Esophagus muscularis mucosa (tissue), 4 donors: ENCODE results near the gene TMEM176A. TPM values are rescaled to one million over a fixed set of nuclear protein-coding genes. Genes with fewer than 3 reads are reported as not detected.

Source experiments
- DNase-seq: peaks from one replicate; pipeline ENCODE4 v3.0.0-alpha.2; 2017; ENCODE audit errors: extremely low spot score
- H3K27ac ChIP-seq, 4 donors: fragments of 200-600 bp; sonication (generic); replicated peaks in 1 of 4; 1 replicate in 3 of 4; 2 replicates in 1 of 4; pipeline ENCODE4 v1.5.1; 2016 to 2019; ENCODE audit warnings: mild to moderate bottlenecking in 1 of 4
- H3K27me3 ChIP-seq, 4 donors: fragments of 200-600 bp; sonication (generic); one replicate each; pipeline versions ENCODE4 v1.5.1 to v1.6.0; 2016 to 2019
- H3K36me3 ChIP-seq, 4 donors: fragments of 200-600 bp; sonication (generic); one replicate each; pipeline ENCODE4 v1.5.1; 2016 to 2019
- H3K4me1 ChIP-seq, 4 donors: fragments of 200-600 bp; sonication (generic); one replicate each; pipeline ENCODE4 v1.5.1; 2016 to 2019
- H3K4me3 ChIP-seq, 4 donors: fragments of 200-600 bp; sonication (generic); 1 replicate in 2 of 4; 2 replicates in 2 of 4; pipeline ENCODE4 v1.5.1; 2016 to 2019; ENCODE audit warnings: mild to moderate bottlenecking in 4 of 4, moderate library complexity in 1 of 4
- H3K9me3 ChIP-seq, 4 donors: fragments of 200-600 bp; sonication (generic); 1 replicate in 3 of 4; 2 replicates in 1 of 4; pipeline ENCODE4 v1.5.1; 2016 to 2019
- EP300 ChIP-seq: sonication (generic); formaldehyde crosslinking; IDR thresholded peaks from one replicate; pipeline ENCODE4 v1.6.1; 2017; ENCODE audit warnings: antibody characterized with exemption
- POLR2A ChIP-seq: fragments of 450-650 bp; IDR thresholded peaks from one replicate; pipeline ENCODE4 v1.6.1; 2017; ENCODE audit warnings: antibody characterized with exemption, moderate library complexity, mild to moderate bottlenecking, low read depth
- POLR2AphosphoS5 ChIP-seq, 2 donors: sonication (generic); formaldehyde crosslinking; IDR thresholded peaks; one replicate each; pipeline ENCODE4 v1.6.1; 2017; ENCODE audit warnings: antibody characterized with exemption in 2 of 2
- WGBS: methylation state at CpG from one replicate; pipeline ENCODE4 v1.1.5; 2018; 5-methylcytosine and 5-hydroxymethylcytosine counted together
- intact Hi-C: fragments of 100-400 bp; cut with DNase I; formaldehyde crosslinking; loops from one replicate; pipeline ENCODE4 v1.15.1; 2023
- total RNA-seq, 4 donors: library from RNA; depleted of rRNA; stranded (reverse); fragments of >200 nt; gene quantifications; one replicate each; pipeline versions ENCODE4 v1.1.0 to v1.2.1, GENCODE V29; 2016
- TF ChIP-seq, protein P1 (sequence below), 3 experiments: fragments of 200-600 bp in 2 of 3; fragments of 450-650 bp in 1 of 3; sonication (generic) in 2 of 3; IDR thresholded peaks; one replicate each; pipeline ENCODE4 v1.5.1; 2017 to 2019; ENCODE audit warnings: antibody characterized with exemption in 3 of 3, mild to moderate bottlenecking in 2 of 3, moderate library complexity in 1 of 3

Gene TMEM176A
- total RNA-seq, 4 donors from 2014 or later: 11.6 to 47.7 (median 35.5) TPM

- no peak for DNase-seq
- no peak for TF ChIP-seq POLR2A
- TF ChIP-seq, protein P1, sequence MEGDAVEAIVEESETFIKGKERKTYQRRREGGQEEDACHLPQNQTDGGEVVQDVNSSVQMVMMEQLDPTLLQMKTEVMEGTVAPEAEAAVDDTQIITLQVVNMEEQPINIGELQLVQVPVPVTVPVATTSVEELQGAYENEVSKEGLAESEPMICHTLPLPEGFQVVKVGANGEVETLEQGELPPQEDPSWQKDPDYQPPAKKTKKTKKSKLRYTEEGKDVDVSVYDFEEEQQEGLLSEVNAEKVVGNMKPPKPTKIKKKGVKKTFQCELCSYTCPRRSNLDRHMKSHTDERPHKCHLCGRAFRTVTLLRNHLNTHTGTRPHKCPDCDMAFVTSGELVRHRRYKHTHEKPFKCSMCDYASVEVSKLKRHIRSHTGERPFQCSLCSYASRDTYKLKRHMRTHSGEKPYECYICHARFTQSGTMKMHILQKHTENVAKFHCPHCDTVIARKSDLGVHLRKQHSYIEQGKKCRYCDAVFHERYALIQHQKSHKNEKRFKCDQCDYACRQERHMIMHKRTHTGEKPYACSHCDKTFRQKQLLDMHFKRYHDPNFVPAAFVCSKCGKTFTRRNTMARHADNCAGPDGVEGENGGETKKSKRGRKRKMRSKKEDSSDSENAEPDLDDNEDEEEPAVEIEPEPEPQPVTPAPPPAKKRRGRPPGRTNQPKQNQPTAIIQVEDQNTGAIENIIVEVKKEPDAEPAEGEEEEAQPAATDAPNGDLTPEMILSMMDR (IDR thresholded peaks at IDR 0.05): no peak
- no peak for TF ChIP-seq EP300
- no peak for TF ChIP-seq POLR2AphosphoS5 (IDR thresholded peaks at IDR 0.05)
- Histone ChIP-seq H3K27ac (peak overlapping the region; percentile 45 to 63 (median 56)), H3K36me3 (peaks cover 0 to 12% (median 2%) of the 10 kb centered on the region in 4 donors), H3K27me3 (no peaks in the 10 kb centered on the region), H3K9me3 (no peaks in the 10 kb centered on the region), H3K4me1 (peaks cover 25 to 45% (median 36%) of the 10 kb centered on the region in 4 donors), H3K4me3 (peak overlapping the region in 1 of 4 donors; percentile 0)
- intact Hi-C loops: no loop called here
- WGBS: 36% methylated on average over 10 of the region's 10 CpGs
Observed at GRCh38 chr7:150787321-150788281, 13.0 kb upstream of the TMEM176A start.

- H3K9me3 ChIP-seq: no peaks in the 10 kb centered on the region
- 69% methylated on average over 9 of the region's 9 CpGs for WGBS
- DNase-seq: no peak
- H3K4me3 ChIP-seq: no peak overlapping the region
- TF ChIP-seq EP300: no peak
- TF ChIP-seq POLR2A: no peak
- TF ChIP-seq, protein P1 (IDR thresholded peaks at IDR 0.05): no peak
- TF ChIP-seq POLR2AphosphoS5 (IDR thresholded peaks at IDR 0.05): no peak
- intact Hi-C loops: no loop called here
- H3K27me3 ChIP-seq: no peaks in the 10 kb centered on the region
- H3K36me3 ChIP-seq: peaks cover 0 to 12% (median 2%) of the 10 kb centered on the region in 4 donors
- H3K27ac ChIP-seq: peak overlapping the region; percentile 45 to 63 (median 56)
- peaks cover 25 to 45% (median 36%) of the 10 kb centered on the region in 4 donors for H3K4me1 ChIP-seq
Observed at GRCh38 chr7:150788474-150789269, 11.9 kb upstream of the TMEM176A start.

GRCh38 chr7:150790416-150791075 lies 10.0 kb upstream of the TMEM176A start:
- Histone ChIP-seq H3K27me3 (peaks cover 0 to 7% (median 0%) of the 10 kb centered on the region in 4 donors), H3K9me3 (no peaks in the 10 kb centered on the region), H3K4me3 (no peak overlapping the region), H3K27ac (no peak overlapping the region), H3K36me3 (peaks cover 0 to 12% (median 5%) of the 10 kb centered on the region in 4 donors), H3K4me1 (peaks cover 25 to 32% (median 26%) of the 10 kb centered on the region in 4 donors)
- intact Hi-C loops: no loop called here
- TF ChIP-seq POLR2A (no peak), POLR2AphosphoS5 (IDR thresholded peaks at IDR 0.05) (no peak), EP300 (no peak)
- TF ChIP-seq, protein P1 (IDR thresholded peaks at IDR 0.05): no peak
- 76% methylated on average over 6 of the region's 9 CpGs for WGBS
- no peak for DNase-seq

GRCh38 chr7:150791304-150791703 lies 9.3 kb upstream of the TMEM176A start:
- H3K4me1 ChIP-seq: peaks cover 22 to 32% (median 25%) of the 10 kb centered on the region in 4 donors
- H3K27ac ChIP-seq: no peak overlapping the region
- WGBS: 89% methylated on average over 5 of the region's 5 CpGs

More at GRCh38 chr7:150791304-150791703, 9.3 kb upstream of the TMEM176A start:
- Histone ChIP-seq H3K4me3 (no peak overlapping the region), H3K9me3 (no peaks in the 10 kb centered on the region), H3K27me3 (peaks cover 0 to 13% (median 0%) of the 10 kb centered on the region in 4 donors), H3K36me3 (peaks cover 0 to 12% (median 5%) of the 10 kb centered on the region in 4 donors)
- DNase-seq: peak; percentile 12
- intact Hi-C loops: no loop called here
- no peak for TF ChIP-seq POLR2AphosphoS5 (IDR thresholded peaks at IDR 0.05)
- TF ChIP-seq POLR2A: no peak
